Ovary (tissue), 3 donors: ENCODE measurements around the gene RAB3IL1.

ENCODE experiments used
- POLR2A ChIP-seq: fragments of 450-650 bp; IDR thresholded peaks from one replicate; pipeline ENCODE4 v1.6.1; 2017; ENCODE audit warnings: antibody characterized with exemption, mild to moderate bottlenecking, moderate library complexity
- TF ChIP-seq, protein P1 (sequence below), 3 donors: fragments of 450-650 bp in 2 of 3; fragments of 200-600 bp in 1 of 3; IDR thresholded peaks; one replicate each; pipeline versions ENCODE4 v1.5.1 to v1.8.0; 2016 to 2022; ENCODE audit warnings: antibody characterized with exemption in 3 of 3, mild to moderate bottlenecking in 1 of 3
- donor health status: DM: no; HTN: no; CAD: no.

DNA sequence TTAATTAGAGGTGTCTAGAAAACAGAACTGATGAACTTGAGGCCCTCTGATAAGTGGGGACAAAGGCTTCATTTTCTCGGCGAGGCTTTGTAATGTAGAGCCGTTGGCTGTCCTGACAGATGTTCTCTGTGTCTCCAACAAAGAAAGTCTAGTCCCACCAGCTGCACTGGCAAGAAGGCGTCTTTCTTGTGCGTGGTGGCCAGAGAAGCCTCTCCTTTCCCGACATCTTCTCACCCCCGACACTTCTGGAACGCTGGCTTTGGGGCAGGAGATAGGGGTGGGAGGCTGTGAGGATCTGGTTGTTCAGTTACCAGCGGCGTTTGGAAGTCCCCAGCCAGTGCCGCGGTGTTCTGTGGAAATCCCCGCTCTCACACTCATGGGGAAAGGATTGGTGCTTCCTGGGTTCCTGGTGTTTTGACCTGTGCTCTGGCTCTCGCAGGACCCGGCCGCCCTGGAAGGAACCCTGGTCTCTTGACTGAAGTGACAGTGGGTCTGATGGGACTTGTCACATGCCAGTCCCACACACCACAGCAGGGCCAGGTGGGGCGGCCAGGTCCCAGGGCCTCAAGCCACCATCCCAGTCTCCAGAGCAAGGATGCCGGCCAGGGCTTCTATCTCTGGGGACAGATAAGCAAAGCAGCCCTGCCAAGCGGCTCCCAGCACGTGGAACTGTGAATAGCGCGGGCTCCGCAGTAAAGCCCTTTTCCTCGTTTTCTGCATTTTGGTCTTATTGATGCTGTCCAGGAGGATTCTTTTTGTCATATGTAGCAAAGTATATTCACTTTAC is 66.1 kb downstream of the RAB3IL1 start:
- no peak for TF ChIP-seq POLR2A
- TF ChIP-seq, protein P1, sequence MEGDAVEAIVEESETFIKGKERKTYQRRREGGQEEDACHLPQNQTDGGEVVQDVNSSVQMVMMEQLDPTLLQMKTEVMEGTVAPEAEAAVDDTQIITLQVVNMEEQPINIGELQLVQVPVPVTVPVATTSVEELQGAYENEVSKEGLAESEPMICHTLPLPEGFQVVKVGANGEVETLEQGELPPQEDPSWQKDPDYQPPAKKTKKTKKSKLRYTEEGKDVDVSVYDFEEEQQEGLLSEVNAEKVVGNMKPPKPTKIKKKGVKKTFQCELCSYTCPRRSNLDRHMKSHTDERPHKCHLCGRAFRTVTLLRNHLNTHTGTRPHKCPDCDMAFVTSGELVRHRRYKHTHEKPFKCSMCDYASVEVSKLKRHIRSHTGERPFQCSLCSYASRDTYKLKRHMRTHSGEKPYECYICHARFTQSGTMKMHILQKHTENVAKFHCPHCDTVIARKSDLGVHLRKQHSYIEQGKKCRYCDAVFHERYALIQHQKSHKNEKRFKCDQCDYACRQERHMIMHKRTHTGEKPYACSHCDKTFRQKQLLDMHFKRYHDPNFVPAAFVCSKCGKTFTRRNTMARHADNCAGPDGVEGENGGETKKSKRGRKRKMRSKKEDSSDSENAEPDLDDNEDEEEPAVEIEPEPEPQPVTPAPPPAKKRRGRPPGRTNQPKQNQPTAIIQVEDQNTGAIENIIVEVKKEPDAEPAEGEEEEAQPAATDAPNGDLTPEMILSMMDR (IDR thresholded peaks at IDR 0.05): no peak
